Kidney epithelial cell (primary cell): ENCODE measurements around the gene PPP1R14C. TPM values are rescaled to one million over a fixed set of nuclear protein-coding genes. Genes with fewer than 3 reads are reported as not detected.

Experiments
- DNase-seq: peaks from one replicate; pipeline ENCODE4 v3.0.0-alpha.2; 2010; ENCODE audit warnings: low read depth
- H3K27me3 ChIP-seq: 2 replicates; pipeline ENCODE4 v1.6.0; 2011; ENCODE audit warnings: low read length; ENCODE audit not compliant: control insufficient read depth, insufficient read depth
- H3K36me3 ChIP-seq: 2 replicates; pipeline ENCODE4 v1.5.1; 2011; ENCODE audit warnings: low read length; ENCODE audit not compliant: control insufficient read depth, insufficient read depth
- H3K4me3 ChIP-seq: 2 replicates; pipeline ENCODE4 v1.5.1; 2011; ENCODE audit warnings: low read depth, mild to moderate bottlenecking, control low read depth, low read length
- total RNA-seq: library from RNA; depleted of rRNA; stranded (reverse); fragments of >200 nt; gene quantifications from 2 replicates; pipeline ENCODE4 v1.2.3, GENCODE V29; 2015
- TF ChIP-seq, protein P1 (sequence below): IDR thresholded peaks from 2 replicates; pipeline ENCODE4 v1.5.1; 2011; ENCODE audit warnings: mild to moderate bottlenecking, moderate library complexity, low read length, control low read depth, inconsistent platforms; ENCODE audit not compliant: insufficient read depth, poor library complexity, severe bottlenecking

PPP1R14C gene
- total RNA-seq, 1 donor from 2014 or later = 45.5 TPM

DNA sequence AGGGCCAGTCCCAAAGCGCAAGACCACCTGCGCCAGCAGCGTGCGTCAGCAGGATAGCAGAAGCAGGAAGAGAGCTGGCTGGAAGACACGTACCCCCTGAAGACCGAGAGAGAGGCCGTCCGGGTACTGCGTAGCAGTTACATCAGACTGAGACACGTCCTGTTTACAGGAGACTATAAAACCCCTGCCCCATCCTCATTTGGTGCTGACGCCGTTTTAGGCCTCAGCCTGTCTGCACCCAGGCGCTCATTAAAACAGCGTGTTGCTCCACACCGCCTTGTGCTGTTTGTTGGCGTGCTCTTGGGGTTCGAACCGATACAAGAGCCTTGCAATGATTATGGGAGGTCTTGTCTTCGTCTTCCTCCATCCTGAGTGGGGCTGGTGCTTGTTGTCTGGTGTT is 42.1 kb upstream of the PPP1R14C start:
- TF ChIP-seq, protein P1, sequence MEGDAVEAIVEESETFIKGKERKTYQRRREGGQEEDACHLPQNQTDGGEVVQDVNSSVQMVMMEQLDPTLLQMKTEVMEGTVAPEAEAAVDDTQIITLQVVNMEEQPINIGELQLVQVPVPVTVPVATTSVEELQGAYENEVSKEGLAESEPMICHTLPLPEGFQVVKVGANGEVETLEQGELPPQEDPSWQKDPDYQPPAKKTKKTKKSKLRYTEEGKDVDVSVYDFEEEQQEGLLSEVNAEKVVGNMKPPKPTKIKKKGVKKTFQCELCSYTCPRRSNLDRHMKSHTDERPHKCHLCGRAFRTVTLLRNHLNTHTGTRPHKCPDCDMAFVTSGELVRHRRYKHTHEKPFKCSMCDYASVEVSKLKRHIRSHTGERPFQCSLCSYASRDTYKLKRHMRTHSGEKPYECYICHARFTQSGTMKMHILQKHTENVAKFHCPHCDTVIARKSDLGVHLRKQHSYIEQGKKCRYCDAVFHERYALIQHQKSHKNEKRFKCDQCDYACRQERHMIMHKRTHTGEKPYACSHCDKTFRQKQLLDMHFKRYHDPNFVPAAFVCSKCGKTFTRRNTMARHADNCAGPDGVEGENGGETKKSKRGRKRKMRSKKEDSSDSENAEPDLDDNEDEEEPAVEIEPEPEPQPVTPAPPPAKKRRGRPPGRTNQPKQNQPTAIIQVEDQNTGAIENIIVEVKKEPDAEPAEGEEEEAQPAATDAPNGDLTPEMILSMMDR = no peak
- no peaks in the 10 kb centered on the region for H3K36me3 ChIP-seq
- no peak overlapping the region for H3K4me3 ChIP-seq
- no peak for DNase-seq
- H3K27me3 ChIP-seq = no peaks in the 10 kb centered on the region

GRCh38 chr6:150102750-150103270 is 40.0 kb upstream of the PPP1R14C start:
- DNase-seq = no peak
- Histone ChIP-seq H3K27me3 (no peaks in the 10 kb centered on the region), H3K36me3 (no peaks in the 10 kb centered on the region), H3K4me3 (no peak overlapping the region)
- TF ChIP-seq, protein P1 = no peak

DNA sequence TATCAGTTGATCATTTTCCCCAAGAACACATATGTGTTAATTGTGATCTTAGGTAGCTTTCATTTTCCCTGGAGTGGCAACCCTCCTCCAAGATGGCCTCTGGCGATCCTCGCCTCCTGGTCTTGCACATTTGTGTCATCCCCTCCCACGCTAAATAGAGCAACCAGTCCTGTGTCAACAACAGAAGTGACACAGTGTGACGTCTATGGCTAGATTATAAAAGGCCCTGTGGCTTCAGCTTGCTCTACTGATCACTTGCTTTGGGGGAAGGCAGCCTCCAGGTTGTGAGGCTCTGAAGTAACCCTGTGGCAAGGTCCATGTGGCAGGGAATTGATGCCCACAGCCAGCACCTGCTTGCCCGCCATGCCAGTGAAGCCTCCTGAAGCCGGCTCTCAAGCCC is 30.6 kb upstream of the PPP1R14C start:
- Histone ChIP-seq H3K36me3 (no peaks in the 10 kb centered on the region), H3K4me3 (no peak overlapping the region), H3K27me3 (no peaks in the 10 kb centered on the region)
- TF ChIP-seq, protein P1 = no peak
- DNase-seq = no peak

GRCh38 chr6:150115769-150116168 is 27.1 kb upstream of the PPP1R14C start:
- no peak overlapping the region for H3K4me3 ChIP-seq
- DNase-seq = no peak
- no peaks in the 10 kb centered on the region for H3K27me3 ChIP-seq
- H3K36me3 ChIP-seq = no peaks in the 10 kb centered on the region
- TF ChIP-seq, protein P1 = no peak

DNA sequence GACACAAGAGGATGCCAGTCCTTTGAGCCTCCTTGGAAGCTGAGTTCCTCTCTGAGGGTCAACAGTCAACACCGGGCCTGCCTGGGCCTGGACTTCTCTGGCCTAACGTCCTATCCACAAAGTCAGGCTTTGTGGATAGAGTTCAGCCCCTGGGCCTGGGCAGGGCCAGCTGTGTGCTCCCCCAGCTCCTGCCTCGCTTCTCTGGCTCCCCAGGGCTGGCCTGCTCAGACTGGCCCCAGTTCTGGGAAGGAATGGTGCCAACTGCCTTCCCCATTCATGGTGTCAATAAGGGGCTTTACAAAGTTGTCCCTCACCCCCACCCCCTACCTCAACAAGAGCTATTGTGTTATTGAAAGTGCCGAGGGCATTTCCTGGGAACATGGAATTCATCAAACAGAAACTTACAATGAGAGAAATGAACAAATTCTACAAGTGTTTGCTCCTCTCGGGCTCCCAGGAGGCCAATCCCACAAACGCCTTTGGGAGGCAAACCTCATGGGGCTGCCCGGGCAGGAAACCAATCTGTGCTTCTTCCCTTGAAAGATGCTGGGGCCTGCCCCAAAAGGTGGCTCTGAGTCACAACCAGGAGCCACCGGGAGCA is 26.5 kb upstream of the PPP1R14C start:
- TF ChIP-seq, protein P1 = no peak
- DNase-seq = no peak
- Histone ChIP-seq H3K27me3 (no peaks in the 10 kb centered on the region), H3K4me3 (no peak overlapping the region), H3K36me3 (no peaks in the 10 kb centered on the region)

- TF ChIP-seq, protein P1 = no peak
- Histone ChIP-seq H3K4me3 (no peak overlapping the region), H3K27me3 (no peaks in the 10 kb centered on the region), H3K36me3 (no peaks in the 10 kb centered on the region)
- no peak for DNase-seq
Measured at GRCh38 chr6:150118203-150118602, 24.6 kb upstream of the PPP1R14C start.
